KBM-7 (cell line): Measurements from ENCODE around the gene FAM9A.

Source experiments
- DNase-seq: peaks from one replicate; pipeline ENCODE4 v3.0.0-alpha.2; 2015
- in situ Hi-C: fragments of 300-500 bp; cut with MboI; formaldehyde crosslinking; loops from 2 replicates; pipeline ENCODE4 v1.14.3; 2020; ENCODE audit warnings: low sequenced_read_pairs, low pct_unique_long_range_greater_than_20kb, mixed read lengths

FAM9A gene

GRCh38 chrX:8801041-8801599 lies at the start of gene FAM9A:
TSS of gene FAM9A (minus strand) at chrX:8801383. CDS start at chrX:8800171, 1,212 bp downstream.
- in situ Hi-C loops: loop anchor here (25.0 kb wide), 1 partner anchor 911 kb away; no protein-coding TSS in a partner anchor
- no peak for DNase-seq

- DNase-seq: no peak
- in situ Hi-C loops: no loop called here
Observed at GRCh38 chrX:8850478-8850877, 49.3 kb upstream of the FAM9A start.

DNA sequence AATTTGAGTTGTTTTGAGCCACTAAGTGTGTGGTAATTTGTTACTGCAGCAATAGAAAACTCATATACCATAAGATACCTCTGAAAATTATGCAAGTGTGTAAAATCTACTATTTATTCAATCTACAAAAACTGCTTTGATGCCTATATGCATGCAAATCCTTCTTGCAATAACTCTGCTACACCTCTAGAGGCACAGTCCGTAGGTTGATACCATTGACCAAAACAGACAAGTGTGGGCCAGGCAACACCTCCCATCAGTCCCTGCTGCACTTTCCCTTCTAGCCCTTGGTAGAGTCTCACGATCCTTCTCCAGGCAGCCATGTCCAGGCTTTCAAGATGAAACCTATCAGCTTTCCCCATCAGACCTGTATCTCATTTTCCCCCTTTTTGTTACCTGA lies 48.8 kb upstream of the FAM9A start:
- no peak for DNase-seq
- in situ Hi-C loops: no loop called here

- in situ Hi-C loops: no loop called here
- DNase-seq: no peak
Observed at GRCh38 chrX:8849458-8849857, 48.3 kb upstream of the FAM9A start.

DNA sequence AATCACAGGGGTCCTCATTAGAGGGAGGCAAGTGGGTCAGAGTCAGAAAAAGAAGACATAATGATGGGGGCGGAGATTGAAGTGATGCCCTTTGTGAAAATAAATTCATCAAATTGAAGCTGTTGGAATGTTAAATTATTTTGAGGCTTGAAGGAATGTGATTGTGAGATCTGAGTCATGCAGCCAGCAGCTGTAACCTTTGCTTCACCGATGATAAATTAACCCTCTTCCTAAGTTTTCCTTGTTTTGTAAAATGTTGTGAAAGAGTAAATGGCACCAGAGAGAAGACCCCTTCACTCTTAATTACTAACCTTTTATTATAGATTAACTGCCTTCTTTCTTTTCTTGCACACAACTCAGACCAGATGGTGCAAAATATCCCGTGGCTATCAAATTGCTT lies 47.7 kb upstream of the FAM9A start:
- no peak for DNase-seq
- in situ Hi-C loops: no loop called here

DNA sequence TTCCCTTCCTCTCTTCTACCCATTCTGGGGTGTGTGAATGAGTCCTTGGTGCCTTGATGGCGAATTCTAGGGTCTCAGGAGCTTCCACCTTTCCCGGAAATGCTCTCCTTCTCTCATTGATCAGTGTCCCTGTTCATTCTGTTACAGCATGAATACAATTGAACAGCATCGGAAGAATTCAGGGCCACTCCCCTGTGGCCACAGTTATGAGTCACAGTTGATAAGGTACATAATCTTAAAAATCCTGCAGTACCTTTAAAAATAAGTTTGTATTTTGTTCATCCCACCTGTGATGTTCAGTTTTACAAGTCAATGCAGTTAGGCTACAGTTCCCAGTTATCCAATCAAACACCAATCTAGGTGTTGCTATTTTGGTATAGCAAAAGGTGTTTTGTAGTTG lies 47.3 kb upstream of the FAM9A start:
- no peak for DNase-seq
- in situ Hi-C loops: no loop called here

DNA sequence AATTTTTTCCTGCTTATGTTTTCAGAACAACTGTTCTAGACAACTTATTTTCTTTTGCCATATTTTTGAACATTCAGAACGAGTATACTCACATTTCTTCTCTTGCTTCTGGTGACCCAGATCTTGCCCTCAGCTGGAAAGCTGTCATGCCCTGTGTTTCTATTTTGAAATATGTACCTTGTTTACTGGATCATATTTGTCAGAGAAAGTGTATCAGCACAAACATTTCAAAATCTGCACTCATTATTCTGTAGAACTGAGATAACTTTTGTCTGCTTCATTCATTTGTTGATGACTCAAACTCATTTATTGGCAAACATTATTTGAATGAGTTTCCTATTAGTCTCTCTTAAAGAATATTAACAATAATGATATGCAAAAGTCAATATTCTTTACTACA lies 46.2 kb upstream of the FAM9A start:
- no peak for DNase-seq
- in situ Hi-C loops: no loop called here

DNA sequence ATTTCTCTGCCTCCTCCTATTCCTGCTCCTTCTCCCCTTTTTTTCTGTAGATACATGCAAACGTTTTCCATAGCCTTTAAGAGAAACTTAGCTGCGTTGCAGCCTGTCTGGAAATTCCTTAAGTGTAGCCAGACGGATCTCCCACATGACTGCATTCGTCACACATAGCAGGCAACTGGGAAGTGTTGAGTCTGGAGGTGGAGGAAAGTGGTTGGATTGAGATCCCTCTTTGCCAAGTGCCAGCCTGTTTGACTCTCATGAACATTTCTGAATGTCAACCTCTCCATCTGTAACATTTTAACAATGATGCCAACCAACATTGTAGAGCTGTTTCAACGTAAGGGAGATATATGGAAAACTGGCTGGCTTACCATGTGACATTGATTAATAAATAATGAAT lies 45.1 kb upstream of the FAM9A start:
- DNase-seq: no peak
- in situ Hi-C loops: no loop called here

- no peak for DNase-seq
- in situ Hi-C loops: no loop called here
Observed at GRCh38 chrX:8845469-8845868, 44.3 kb upstream of the FAM9A start.

GRCh38 chrX:8845060-8845459 lies 43.9 kb upstream of the FAM9A start:
- in situ Hi-C loops: no loop called here
- no peak for DNase-seq

DNA sequence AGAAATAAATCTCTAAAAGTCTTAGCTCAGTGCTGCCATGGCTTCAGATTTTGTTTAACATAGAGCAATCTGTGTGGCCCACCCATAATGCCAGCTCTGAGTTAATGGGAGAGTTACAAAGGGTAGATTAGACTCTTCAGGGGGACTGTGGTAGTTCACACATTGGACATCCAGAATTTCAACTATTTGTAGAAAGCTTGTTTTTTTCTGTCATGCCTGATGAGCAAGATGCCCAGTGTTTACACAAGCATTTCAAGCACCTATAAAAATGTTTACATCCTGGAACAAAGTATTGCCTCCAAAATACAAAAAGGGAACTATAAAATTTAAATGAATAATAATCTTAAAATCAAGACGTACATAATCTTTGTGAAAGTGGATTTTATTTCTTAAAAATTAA lies 43.0 kb upstream of the FAM9A start:
- DNase-seq: no peak
- in situ Hi-C loops: no loop called here

- in situ Hi-C loops: no loop called here
- no peak for DNase-seq
Observed at GRCh38 chrX:8841911-8842310, 40.7 kb upstream of the FAM9A start.

- no peak for DNase-seq
- in situ Hi-C loops: no loop called here
Observed at GRCh38 chrX:8834392-8834791, 33.2 kb upstream of the FAM9A start.

- DNase-seq: no peak
- in situ Hi-C loops: no loop called here
Observed at GRCh38 chrX:8832582-8833378, 31.6 kb upstream of the FAM9A start.

GRCh38 chrX:8823698-8824097 lies 22.5 kb upstream of the FAM9A start:
- in situ Hi-C loops: loop anchor here (25.0 kb wide), 1 partner anchor 889 kb away; no protein-coding TSS in a partner anchor
- DNase-seq: no peak

DNA sequence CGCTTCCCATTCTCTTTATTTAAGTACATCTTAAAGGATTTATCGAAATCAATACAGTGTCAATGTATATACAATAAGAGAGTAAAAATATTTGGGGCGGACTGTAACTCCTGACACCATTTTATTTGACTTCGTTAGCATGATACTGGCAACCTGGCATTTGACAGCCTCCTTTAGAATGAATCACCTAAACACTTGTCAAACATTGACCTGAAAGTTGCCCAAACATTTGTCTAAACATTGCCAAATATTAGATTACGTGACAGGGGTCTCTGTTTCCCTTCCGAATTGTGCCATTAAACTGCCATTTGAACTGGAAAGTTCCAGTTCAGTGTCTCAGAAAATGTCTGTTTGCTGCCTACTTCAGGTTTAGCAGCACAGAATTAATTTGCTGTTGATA lies 20.8 kb upstream of the FAM9A start:
- in situ Hi-C loops: loop anchor here (25.0 kb wide), 1 partner anchor 890 kb away; no protein-coding TSS in a partner anchor

DNA sequence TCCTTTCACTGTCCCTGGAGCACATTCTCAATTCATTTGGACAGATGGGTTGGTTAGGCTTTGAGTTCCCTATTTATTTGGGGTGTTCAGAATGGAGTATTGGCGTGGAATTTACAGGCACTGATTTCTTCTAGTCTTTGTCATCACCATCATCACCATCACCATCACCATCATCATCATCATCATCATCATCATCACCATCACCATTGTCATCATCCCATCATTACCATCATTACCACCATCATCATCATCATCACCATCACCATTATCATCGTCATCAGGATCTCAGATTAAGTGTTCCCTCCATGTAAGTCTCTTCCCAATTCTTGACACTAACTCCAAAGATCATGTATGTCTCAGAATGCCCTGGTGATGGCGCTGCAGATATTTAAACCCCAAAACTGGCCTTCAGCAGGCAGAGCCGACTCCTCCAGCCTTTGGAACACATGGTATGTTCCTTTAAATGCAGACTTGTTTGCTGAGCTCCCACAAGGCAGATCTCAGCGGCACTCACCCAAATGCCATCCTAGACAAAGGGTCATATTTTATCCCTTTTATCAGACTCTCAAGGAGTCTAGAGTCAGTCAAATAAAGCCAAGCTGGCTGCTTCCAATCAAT lies 19.8 kb upstream of the FAM9A start:
- in situ Hi-C loops: loop anchor here (25.0 kb wide), 1 partner anchor 891 kb away; no protein-coding TSS in a partner anchor
- DNase-seq: peak; percentile 34

More for the DNA sequence above, 20.8 kb upstream of the FAM9A start:
- no peak for DNase-seq

DNA sequence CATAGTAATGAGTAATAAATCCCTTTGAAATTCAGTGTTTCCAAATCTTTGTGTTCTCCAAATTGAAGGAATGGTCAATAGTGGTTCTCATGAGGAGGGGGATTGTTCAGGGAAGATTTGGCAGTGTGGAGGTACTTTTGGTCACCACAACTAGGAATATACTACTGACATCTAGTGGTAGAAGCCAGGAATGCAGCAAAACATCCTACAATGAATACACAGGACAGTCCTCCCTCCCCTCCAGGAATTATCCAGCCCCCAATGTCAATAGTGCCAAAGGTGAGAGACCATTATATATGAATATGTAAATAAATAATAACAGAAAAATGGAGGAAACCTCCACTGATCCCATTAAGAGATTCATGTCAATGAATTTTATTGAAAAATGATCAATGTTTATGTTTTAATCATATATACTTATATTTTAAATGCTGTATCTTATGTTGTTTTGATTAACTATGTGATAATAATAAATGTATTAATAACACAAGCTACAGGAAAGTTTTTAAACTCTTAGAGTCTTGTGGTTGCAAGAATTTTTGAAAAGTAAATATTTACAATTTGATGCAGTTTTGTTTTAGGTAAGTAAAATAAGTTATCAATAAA lies 14.4 kb upstream of the FAM9A start:
- peak; percentile 73 for DNase-seq
- in situ Hi-C loops: loop anchor here (25.0 kb wide), 1 partner anchor 897 kb away; no protein-coding TSS in a partner anchor

- DNase-seq: no peak
- in situ Hi-C loops: loop anchor here (25.0 kb wide), 1 partner anchor 899 kb away; no protein-coding TSS in a partner anchor
Observed at GRCh38 chrX:8813036-8813435, 11.9 kb upstream of the FAM9A start.

- in situ Hi-C loops: loop anchor here (25.0 kb wide), 1 partner anchor 901 kb away; no protein-coding TSS in a partner anchor
- no peak for DNase-seq
Observed at GRCh38 chrX:8811611-8812010, 10.4 kb upstream of the FAM9A start.
